PC-9 (cell line): Measurements from ENCODE around the gene SMAP2.

ENCODE experiments used
- CTCF ChIP-seq: fragments of 200-600 bp; sonication (generic); conservative IDR thresholded peaks from 2 replicates; pipeline ENCODE4 v1.6.1; 2017; ENCODE audit warnings: mixed run types, antibody characterized with exemption, mild to moderate bottlenecking, moderate library complexity
- EZH2 ChIP-seq: fragments of 200-600 bp; sonication (generic); IDR thresholded peaks from 2 replicates; pipeline ENCODE4 v1.8.0; 2017; ENCODE audit warnings: antibody characterized with exemption, low read depth

DNA sequence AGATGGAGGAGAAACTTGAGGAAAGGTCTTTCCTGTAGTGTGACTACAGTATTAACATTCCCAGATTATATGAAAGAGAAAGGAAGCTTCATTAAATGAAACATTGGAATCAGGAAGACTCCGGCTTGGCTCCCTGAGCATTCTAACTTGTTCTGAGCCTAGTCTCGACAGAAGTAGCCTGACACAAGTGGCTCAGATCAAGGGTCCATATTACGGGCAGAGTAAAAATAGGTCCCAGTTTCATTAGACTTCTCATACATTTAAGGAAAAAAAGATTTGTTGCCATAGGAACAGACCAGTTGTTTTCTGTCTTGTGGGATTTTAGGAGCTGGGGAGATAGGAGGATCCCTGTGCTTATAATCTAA lies 12.8 kb downstream of the SMAP2 start:
- no peak for TF ChIP-seq CTCF
- TF ChIP-seq EZH2: no peak
